AG10803 (cell line): ENCODE data around the gene PIGO.

Experiments
- DNase-seq: peaks from one replicate; pipeline ENCODE4 v3.0.0; 2010; ENCODE audit warnings: low read depth
- H3K4me3 ChIP-seq: 2 replicates; pipeline ENCODE4 v1.5.1; 2011; ENCODE audit warnings: mild to moderate bottlenecking, low read length, control low read depth
- TF ChIP-seq, protein P1 (sequence below): conservative IDR thresholded peaks from 2 replicates; pipeline ENCODE4 v1.5.1; 2011; ENCODE audit warnings: mild to moderate bottlenecking, low read length, control low read depth, inconsistent platforms

PIGO gene

DNA sequence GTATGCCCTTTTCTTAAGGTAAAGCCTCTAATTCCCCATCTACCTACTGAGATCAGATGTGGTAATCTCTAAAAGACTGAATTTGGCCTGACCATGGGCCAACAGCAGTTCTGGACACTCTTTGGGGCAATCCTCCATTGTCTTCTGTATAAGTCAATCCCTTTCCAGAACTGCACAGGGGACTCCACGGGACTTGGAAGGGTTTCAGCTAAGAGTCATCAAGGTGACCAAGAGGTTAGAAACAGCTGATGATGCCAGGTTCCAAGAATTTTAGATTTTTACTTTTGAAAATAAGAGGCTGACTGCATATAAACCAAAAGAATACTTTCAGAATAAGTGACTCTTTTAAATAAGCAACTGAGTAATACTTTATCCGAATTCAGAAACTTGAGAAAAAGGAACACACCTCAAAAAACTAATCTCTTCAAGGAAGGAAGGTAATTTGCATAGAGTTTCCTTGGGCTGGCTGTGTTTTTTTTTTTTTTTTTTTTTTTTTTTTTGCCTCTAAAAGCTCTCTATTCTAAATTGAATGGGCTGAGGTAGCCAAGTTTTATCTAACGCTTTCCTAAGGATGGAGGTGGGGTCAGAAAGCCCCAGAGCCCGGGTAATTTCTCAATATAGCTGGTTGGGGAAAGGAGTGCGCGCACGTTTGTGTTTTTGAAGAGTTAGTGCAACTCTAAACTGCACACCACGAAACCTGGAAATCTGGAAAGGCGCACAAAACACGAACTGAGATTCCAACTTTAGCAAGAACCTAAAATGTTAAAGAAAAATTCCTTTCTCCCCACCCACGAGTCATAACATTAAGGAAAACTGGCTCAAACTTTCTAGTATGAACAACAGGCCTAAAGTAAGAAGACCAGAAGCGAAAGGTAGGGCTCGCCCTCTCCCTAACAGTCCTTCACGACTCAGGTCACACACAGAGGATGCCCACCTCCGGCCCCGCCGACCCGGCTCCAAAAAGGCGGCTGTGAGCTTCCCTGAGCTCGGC, 25.3 kb downstream of the PIGO start:
- peak overlapping the region; percentile 76 for H3K4me3 ChIP-seq
- DNase-seq, result peak; percentile 23
- TF ChIP-seq, protein P1, sequence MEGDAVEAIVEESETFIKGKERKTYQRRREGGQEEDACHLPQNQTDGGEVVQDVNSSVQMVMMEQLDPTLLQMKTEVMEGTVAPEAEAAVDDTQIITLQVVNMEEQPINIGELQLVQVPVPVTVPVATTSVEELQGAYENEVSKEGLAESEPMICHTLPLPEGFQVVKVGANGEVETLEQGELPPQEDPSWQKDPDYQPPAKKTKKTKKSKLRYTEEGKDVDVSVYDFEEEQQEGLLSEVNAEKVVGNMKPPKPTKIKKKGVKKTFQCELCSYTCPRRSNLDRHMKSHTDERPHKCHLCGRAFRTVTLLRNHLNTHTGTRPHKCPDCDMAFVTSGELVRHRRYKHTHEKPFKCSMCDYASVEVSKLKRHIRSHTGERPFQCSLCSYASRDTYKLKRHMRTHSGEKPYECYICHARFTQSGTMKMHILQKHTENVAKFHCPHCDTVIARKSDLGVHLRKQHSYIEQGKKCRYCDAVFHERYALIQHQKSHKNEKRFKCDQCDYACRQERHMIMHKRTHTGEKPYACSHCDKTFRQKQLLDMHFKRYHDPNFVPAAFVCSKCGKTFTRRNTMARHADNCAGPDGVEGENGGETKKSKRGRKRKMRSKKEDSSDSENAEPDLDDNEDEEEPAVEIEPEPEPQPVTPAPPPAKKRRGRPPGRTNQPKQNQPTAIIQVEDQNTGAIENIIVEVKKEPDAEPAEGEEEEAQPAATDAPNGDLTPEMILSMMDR, result no peak

DNA sequence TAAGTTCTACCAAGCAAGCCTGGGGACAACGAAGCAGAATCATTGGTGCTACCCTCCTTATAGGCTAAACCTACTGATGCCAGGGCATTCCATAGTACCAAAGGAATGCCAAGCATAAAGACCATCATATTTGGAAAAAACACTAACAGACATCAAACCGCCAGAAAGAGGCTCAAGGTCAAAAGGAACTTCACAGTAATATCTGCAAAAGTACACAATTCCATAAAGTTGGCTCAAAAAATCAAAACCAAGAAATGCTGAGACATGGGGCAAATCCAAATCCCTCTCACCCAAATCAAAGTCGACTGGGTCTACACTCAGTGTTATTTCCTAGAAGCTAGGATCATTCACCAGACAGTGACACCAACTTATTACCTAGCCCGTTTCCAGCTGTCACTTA, 27.4 kb downstream of the PIGO start:
- TF ChIP-seq, protein P1, result no peak
- no peak for DNase-seq
- no peak overlapping the region for H3K4me3 ChIP-seq

- TF ChIP-seq, protein P1, result no peak
- no peak overlapping the region for H3K4me3 ChIP-seq
- no peak for DNase-seq
Observed at GRCh38 chr9:35067056-35067455, 29.3 kb downstream of the PIGO start.

- TF ChIP-seq, protein P1, result no peak
- no peak for DNase-seq
- H3K4me3 ChIP-seq, result no peak overlapping the region
Observed at GRCh38 chr9:35060548-35061207, 35.7 kb downstream of the PIGO start.

- no peak overlapping the region for H3K4me3 ChIP-seq
- no peak for DNase-seq
- TF ChIP-seq, protein P1, result no peak
Observed at GRCh38 chr9:35059438-35059837, 37.0 kb downstream of the PIGO start.

- TF ChIP-seq, protein P1, result no peak
- DNase-seq, result no peak
- no peak overlapping the region for H3K4me3 ChIP-seq
Observed at GRCh38 chr9:35057271-35057620, 39.1 kb downstream of the PIGO start.
